HEK293T (cell line): ENCODE data around the gene S100A12.

Source experiments
- ARNT ChIP-seq: fragments of 450-650 bp; IDR thresholded peaks from 2 replicates; pipeline ENCODE4 v1.6.1; 2017; ENCODE audit warnings: mild to moderate bottlenecking
- BHLHE40 ChIP-seq: fragments of 450-650 bp; IDR thresholded peaks from 2 replicates; pipeline ENCODE4 v1.6.1; 2016; ENCODE audit warnings: mild to moderate bottlenecking, moderate library complexity, borderline replicate concordance
- CTBP1 ChIP-seq: fragments of 450-650 bp; IDR thresholded peaks from 2 replicates; pipeline ENCODE4 v1.6.1; 2016; ENCODE audit warnings: borderline replicate concordance
- ELF4 ChIP-seq: fragments of 450-650 bp; IDR thresholded peaks from 2 replicates; pipeline ENCODE4 v1.6.1; 2017; ENCODE audit warnings: antibody characterized with exemption
- FOXA1 ChIP-seq: fragments of 450-650 bp; IDR thresholded peaks from 2 replicates; pipeline ENCODE4 v1.6.1; 2016; ENCODE audit warnings: mild to moderate bottlenecking
- FOXK2 ChIP-seq: fragments of 450-650 bp; IDR thresholded peaks from 2 replicates; pipeline ENCODE4 v1.6.1; 2016; ENCODE audit warnings: mild to moderate bottlenecking
- FOXM1 ChIP-seq: fragments of 450-650 bp; IDR thresholded peaks from 2 replicates; pipeline ENCODE4 v1.6.1; 2017; ENCODE audit warnings: mild to moderate bottlenecking, borderline replicate concordance
- L3MBTL2 ChIP-seq: fragments of 450-650 bp; conservative IDR thresholded peaks from 2 replicates; pipeline ENCODE4 v1.6.1; 2016; ENCODE audit warnings: mild to moderate bottlenecking
- NFRKB ChIP-seq: fragments of 450-650 bp; IDR thresholded peaks from 2 replicates; pipeline ENCODE4 v1.6.1; 2016; ENCODE audit warnings: mild to moderate bottlenecking, moderate library complexity
- SP1 ChIP-seq: fragments of 450-650 bp; IDR thresholded peaks from 2 replicates; pipeline ENCODE4 v1.6.1; 2017
- SUZ12 ChIP-seq: fragments of 450-650 bp; IDR thresholded peaks from 2 replicates; pipeline ENCODE4 v1.6.1; 2016; ENCODE audit warnings: mild to moderate bottlenecking
- TARDBP ChIP-seq: fragments of 450-650 bp; IDR thresholded peaks from 2 replicates; pipeline ENCODE4 v1.6.1; 2016

GRCh38 chr1:153394391-153394790 lies 19.0 kb upstream of the S100A12 start:
- TF ChIP-seq ELF4 (no peak), NFRKB (no peak), CTBP1 (no peak), ARNT (no peak), SUZ12 (no peak), SP1 (no peak), FOXM1 (no peak), FOXA1 (no peak), BHLHE40 (no peak), FOXK2 (no peak), TARDBP (no peak), L3MBTL2 (no peak)
